H9 (cell line): ENCODE measurements around the gene GLRX. TPM values are rescaled to one million over a fixed set of nuclear protein-coding genes. Genes with fewer than 3 reads are reported as not detected.

ENCODE experiments used
- DNase-seq: peaks from one replicate; pipeline ENCODE4 v3.0.0-alpha.2; 2017
- H2AFZ ChIP-seq: one replicate; pipeline ENCODE4 v1.6.1; 2013; ENCODE audit warnings: mild to moderate bottlenecking, low read length, control low read depth, moderate library complexity
- H2AK5ac ChIP-seq: 2 replicates; pipeline ENCODE4 v1.6.1; 2013; ENCODE audit warnings: low read length, control low read depth, mixed read lengths; ENCODE audit not compliant: insufficient read length
- H2BK120ac ChIP-seq: one replicate; pipeline ENCODE4 v1.6.1; 2013; ENCODE audit warnings: low read depth, mild to moderate bottlenecking, low read length, control low read depth, inconsistent platforms; ENCODE audit not compliant: poor library complexity, severe bottlenecking
- H2BK12ac ChIP-seq: 2 replicates; pipeline ENCODE4 v1.6.1; 2013; ENCODE audit warnings: low read length, control low read depth, mixed read lengths, low read depth; ENCODE audit not compliant: insufficient read length
- H2BK15ac ChIP-seq: 2 replicates; pipeline ENCODE4 v1.6.1; 2013; ENCODE audit warnings: low read depth, low read length, control low read depth
- H2BK20ac ChIP-seq: one replicate; pipeline ENCODE4 v1.6.1; 2013; ENCODE audit warnings: low read depth, mild to moderate bottlenecking, low read length, control low read depth, inconsistent platforms; ENCODE audit not compliant: poor library complexity, severe bottlenecking
- H2BK5ac ChIP-seq: 2 replicates; pipeline ENCODE4 v1.6.1; 2013; ENCODE audit warnings: low read length, control low read depth, mixed read lengths; ENCODE audit not compliant: insufficient read length
- H3K14ac ChIP-seq: 2 replicates; pipeline ENCODE4 v1.6.1; 2013; ENCODE audit warnings: low read length, control low read depth; ENCODE audit not compliant: insufficient read depth
- H3K18ac ChIP-seq: 2 replicates; pipeline ENCODE4 v1.6.1; 2013; ENCODE audit warnings: low read depth, mild to moderate bottlenecking, mixed read lengths, low read length, control low read depth; ENCODE audit not compliant: insufficient read length
- H3K23ac ChIP-seq: 2 replicates; pipeline ENCODE4 v1.6.1; 2013; ENCODE audit warnings: low read length, control low read depth, mixed read lengths, low read depth; ENCODE audit not compliant: insufficient read length
- H3K23me2 ChIP-seq: 2 replicates; pipeline ENCODE4 v1.6.1; 2013; ENCODE audit warnings: low read depth, mild to moderate bottlenecking, mixed read lengths, low read length, control low read depth; ENCODE audit not compliant: insufficient read length, poor library complexity, severe bottlenecking
- H3K27ac ChIP-seq: 2 replicates; pipeline ENCODE4 v1.5.1; 2013; ENCODE audit warnings: low read length, control low read depth, mixed read lengths, low read depth; ENCODE audit not compliant: insufficient read length
- H3K27me3 ChIP-seq: 2 replicates; pipeline ENCODE4 v1.6.1; 2013; ENCODE audit warnings: low read length, control low read depth, inconsistent platforms; ENCODE audit not compliant: insufficient read depth
- H3K4ac ChIP-seq: 2 replicates; pipeline ENCODE4 v1.6.1; 2013; ENCODE audit warnings: low read depth, mild to moderate bottlenecking, control low read depth, inconsistent platforms, low read length, moderate library complexity
- H3K4me1 ChIP-seq: 2 replicates; pipeline ENCODE4 v1.6.1; 2013; ENCODE audit warnings: low read length, control low read depth, inconsistent platforms; ENCODE audit not compliant: insufficient read depth
- H3K4me2 ChIP-seq: 2 replicates; pipeline ENCODE4 v1.6.1; 2013; ENCODE audit warnings: low read length, control low read depth, mixed read lengths; ENCODE audit not compliant: insufficient read length, insufficient read depth
- H3K56ac ChIP-seq: 2 replicates; pipeline ENCODE4 v1.6.1; 2013; ENCODE audit warnings: low read depth, mild to moderate bottlenecking, mixed read lengths, low read length, control low read depth; ENCODE audit not compliant: insufficient read length
- H3K79me1 ChIP-seq: 2 replicates; pipeline ENCODE4 v1.6.1; 2013; ENCODE audit warnings: low read depth, mild to moderate bottlenecking, moderate library complexity, low read length, control low read depth, inconsistent platforms; ENCODE audit not compliant: insufficient read depth, poor library complexity, severe bottlenecking
- H3K79me2 ChIP-seq: 2 replicates; pipeline ENCODE4 v1.6.1; 2013; ENCODE audit warnings: low read length, control low read depth, inconsistent platforms; ENCODE audit not compliant: insufficient read depth
- H3K9ac ChIP-seq: 2 replicates; pipeline ENCODE4 v1.6.1; 2013; ENCODE audit warnings: low read length, control low read depth, mixed read lengths; ENCODE audit not compliant: insufficient read length; ENCODE audit errors: extremely low read depth
- H3K9me3 ChIP-seq: one replicate; pipeline ENCODE4 v1.6.1; 2013; ENCODE audit warnings: low read depth, low read length, inconsistent platforms; ENCODE audit not compliant: control insufficient read depth
- H3T11ph ChIP-seq: one replicate; pipeline ENCODE4 v1.6.1; 2013; ENCODE audit warnings: mild to moderate bottlenecking, low read length, control low read depth, inconsistent platforms
- H4K20me1 ChIP-seq: one replicate; pipeline ENCODE4 v1.6.1; 2013; ENCODE audit not compliant: control insufficient read depth, insufficient read length, insufficient read depth
- H4K5ac ChIP-seq: 2 replicates; pipeline ENCODE4 v1.6.1; 2013; ENCODE audit warnings: low read depth, mild to moderate bottlenecking, mixed read lengths, low read length, control low read depth; ENCODE audit not compliant: insufficient read length
- H4K8ac ChIP-seq: replicated peaks from 2 replicates; pipeline ENCODE4 v1.6.1; 2013; ENCODE audit warnings: low read length, control low read depth, mixed read lengths, low read depth; ENCODE audit not compliant: insufficient read length
- H4K91ac ChIP-seq: 2 replicates; pipeline ENCODE4 v1.6.1; 2013; ENCODE audit warnings: low read depth, mild to moderate bottlenecking, moderate library complexity, mixed read lengths, low read length, control low read depth; ENCODE audit not compliant: insufficient read length
- H3K27ac Mint-ChIP-seq, 3 experiments: 2 replicates in 2 of 3; 3 replicates in 1 of 3; pipeline ENCODE4 v1.8.0; 2020 to 2021; ENCODE audit warnings: mixed read lengths in 3 of 3, mild to moderate bottlenecking in 1 of 3, moderate library complexity in 1 of 3
- H3K27me3 Mint-ChIP-seq: 2 replicates; pipeline ENCODE4 v1.8.0; 2021; ENCODE audit warnings: low read depth, mild to moderate bottlenecking, moderate library complexity, mixed read lengths
- H3K36me3 Mint-ChIP-seq, 3 experiments: 2 replicates in 2 of 3; 3 replicates in 1 of 3; pipeline ENCODE4 v1.8.0; 2020 to 2021; ENCODE audit warnings: low read depth in 3 of 3, mixed read lengths in 3 of 3; ENCODE audit not compliant: insufficient read depth in 1 of 3
- H3K4me1 Mint-ChIP-seq, 2 experiments: 2 replicates each; pipeline ENCODE4 v1.8.0; 2020; ENCODE audit warnings: mixed read lengths in 2 of 2
- H3K4me3 Mint-ChIP-seq, 2 experiments: 2 replicates in 1 of 2; 3 replicates in 1 of 2; pipeline ENCODE4 v1.8.0; 2020 to 2021; ENCODE audit warnings: mild to moderate bottlenecking in 2 of 2, mixed read lengths in 2 of 2, moderate library complexity in 1 of 2
- H3K9me3 Mint-ChIP-seq, 2 experiments: 2 replicates in 1 of 2; 3 replicates in 1 of 2; pipeline ENCODE4 v1.8.0; 2020; ENCODE audit warnings: mild to moderate bottlenecking in 2 of 2, mixed read lengths in 2 of 2, moderate library complexity in 1 of 2
- CTCF ChIP-seq: fragments of 200-600 bp; sonication (generic); conservative IDR thresholded peaks from 3 replicates; pipeline ENCODE4 v1.8.0; 2021; ENCODE audit warnings: antibody characterized with exemption, mild to moderate bottlenecking
- total RNA-seq: library from RNA; stranded (reverse); gene quantifications from 2 replicates; pipeline ENCODE4 v1.2.1, GENCODE V29; 2021

Gene GLRX
- total RNA-seq, 1 experiment from 2014 or later, result 13.8 TPM

DNA sequence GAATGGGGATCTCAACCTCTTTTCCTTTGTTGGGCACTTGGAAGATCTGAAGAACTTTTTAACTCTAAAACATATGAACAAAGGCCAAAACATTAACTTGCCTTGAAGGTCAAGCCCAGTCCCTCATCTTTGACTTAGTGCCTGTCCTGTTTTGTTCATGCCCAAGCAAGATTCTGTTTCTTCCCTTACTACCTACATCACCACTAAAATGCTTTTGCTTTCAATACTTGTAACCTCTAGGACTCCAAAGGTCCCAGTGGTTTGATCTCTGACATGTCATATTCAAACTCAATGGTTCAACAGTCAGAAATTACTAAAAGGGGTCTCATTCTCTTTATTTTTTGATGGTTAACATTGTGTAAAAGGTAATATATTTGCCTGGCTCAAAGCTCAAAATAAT, 24.0 kb downstream of the GLRX start:
- H3K56ac ChIP-seq, result no peak overlapping the region
- H2BK12ac ChIP-seq, result no peak overlapping the region
- H2BK5ac ChIP-seq, result no peak overlapping the region
- no peak overlapping the region for H2BK15ac ChIP-seq
- no peak overlapping the region for H4K8ac ChIP-seq
- no peaks in the 10 kb centered on the region for H4K20me1 ChIP-seq
- H3K14ac ChIP-seq, result no peak overlapping the region
- H2AFZ ChIP-seq, result no peak overlapping the region
- DNase-seq, result no peak
- H3K4me3 Mint-ChIP-seq, result no peak overlapping the region
- no peak overlapping the region for H3K4me2 ChIP-seq
- no peaks in the 10 kb centered on the region for H3K27me3 Mint-ChIP-seq
- H3K79me2 ChIP-seq, result no peaks in the 10 kb centered on the region
- H4K5ac ChIP-seq, result no peak overlapping the region
- no peaks in the 10 kb centered on the region for H3K36me3 Mint-ChIP-seq
- no peak overlapping the region for H3K27ac ChIP-seq
- no peak overlapping the region for H3T11ph ChIP-seq
- no peak overlapping the region for H2BK20ac ChIP-seq
- no peaks in the 10 kb centered on the region for H3K9me3 ChIP-seq
- H4K91ac ChIP-seq, result no peak overlapping the region
- no peaks in the 10 kb centered on the region for H3K9me3 Mint-ChIP-seq
- H3K23ac ChIP-seq, result no peak overlapping the region
- H3K23me2 ChIP-seq, result no peaks in the 10 kb centered on the region
- no peak overlapping the region for H3K9ac ChIP-seq
- H2BK120ac ChIP-seq, result no peak overlapping the region
- H3K18ac ChIP-seq, result no peak overlapping the region
- H3K27ac Mint-ChIP-seq, result no peak overlapping the region
- H3K4me1 Mint-ChIP-seq, result no peaks in the 10 kb centered on the region; a peak in 1 of 4 replicates
- no peaks in the 10 kb centered on the region for H3K27me3 ChIP-seq
- no peaks in the 10 kb centered on the region for H3K79me1 ChIP-seq
- no peaks in the 10 kb centered on the region for H3K4me1 ChIP-seq
- H3K4ac ChIP-seq, result no peak overlapping the region
- H2AK5ac ChIP-seq, result no peak overlapping the region
- no peak for TF ChIP-seq CTCF
